ENCODE data around the gene VASH1.

Gene VASH1

DNA sequence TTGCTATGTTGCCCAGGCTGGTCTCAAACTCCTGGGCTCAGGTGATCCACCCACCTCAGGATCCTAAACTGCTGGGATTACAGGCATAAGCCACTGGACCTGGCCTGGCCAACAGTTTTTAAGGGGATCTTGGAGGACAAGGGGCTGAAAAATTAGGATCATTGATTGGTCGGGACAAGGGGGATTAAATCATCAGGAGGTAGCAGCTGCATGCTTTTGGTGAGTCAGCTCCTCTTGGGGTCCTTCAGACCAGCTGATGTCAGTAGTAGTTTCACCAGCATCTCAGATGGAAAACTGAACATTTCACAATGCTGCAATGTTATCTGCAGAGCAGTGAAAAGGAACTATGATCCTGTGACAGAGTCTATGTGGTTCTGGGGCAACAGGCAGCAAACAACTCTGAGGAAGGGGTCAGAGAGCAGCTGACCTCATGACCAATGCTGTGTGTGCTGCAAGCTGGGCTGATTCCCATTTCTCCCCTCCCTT, 71.3 kb downstream of the VASH1 start:
- peak; percentile 26 for DNase-seq (ENCODE audit: low read depth)

Data from iris pigment epithelial cell (primary cell).